Fibroblast of lung (primary cell): ENCODE data around the gene CDHR2. TPM values are rescaled to one million over a fixed set of nuclear protein-coding genes. Genes with fewer than 3 reads are reported as not detected.

Experiments
- DNase-seq, 2 donors: peaks; one replicate each; pipeline versions ENCODE4 v3.0.0 to v3.0.0-alpha.2; 2010; ENCODE audit warnings: low read depth in 2 of 2
- H2AFZ ChIP-seq: 2 replicates; pipeline ENCODE4 v1.5.1; 2012; ENCODE audit warnings: low read length, control low read depth, inconsistent platforms
- H3K27ac ChIP-seq: 2 replicates; pipeline ENCODE4 v1.5.1; 2011; ENCODE audit warnings: low read length, control low read depth; ENCODE audit not compliant: insufficient read depth
- H3K27me3 ChIP-seq: 2 replicates; pipeline ENCODE4 v1.5.1; 2011; ENCODE audit warnings: mild to moderate bottlenecking, low read length; ENCODE audit not compliant: control insufficient read depth, insufficient read depth
- H3K36me3 ChIP-seq: 2 replicates; pipeline ENCODE4 v1.5.1; 2011; ENCODE audit warnings: low read length; ENCODE audit not compliant: control insufficient read depth, insufficient read depth
- H3K4me1 ChIP-seq: 2 replicates; pipeline ENCODE4 v1.5.1; 2011; ENCODE audit warnings: low read length; ENCODE audit not compliant: control insufficient read depth, insufficient read depth; ENCODE audit errors: extremely low read depth
- H3K4me2 ChIP-seq: 2 replicates; pipeline ENCODE4 v1.5.1; 2011; ENCODE audit warnings: low read length, control low read depth; ENCODE audit not compliant: insufficient read depth; ENCODE audit errors: extremely low read depth
- H3K4me3 ChIP-seq, 4 experiments: fragments of 200-600 bp in 1 of 4; sonication (generic) in 1 of 4; replicated peaks in 1 of 4; 2 replicates each; pipeline ENCODE4 v1.5.1; 2011 to 2016; ENCODE audit warnings: low read length in 4 of 4, low read depth in 3 of 4, mild to moderate bottlenecking in 3 of 4, control low read depth in 2 of 4, inconsistent platforms in 1 of 4, mixed read lengths in 1 of 4; ENCODE audit not compliant: insufficient read depth in 1 of 4; ENCODE audit errors: control extremely low read depth in 1 of 4
- H3K79me2 ChIP-seq: 2 replicates; pipeline ENCODE4 v1.5.1; 2012; ENCODE audit warnings: mild to moderate bottlenecking, low read length, inconsistent platforms; ENCODE audit not compliant: control insufficient read depth, insufficient read depth
- H3K9ac ChIP-seq: 2 replicates; pipeline ENCODE4 v1.5.1; 2011; ENCODE audit warnings: mild to moderate bottlenecking, low read length, control low read depth; ENCODE audit not compliant: insufficient read depth
- H3K9me3 ChIP-seq: 2 replicates; pipeline ENCODE4 v1.5.1; 2012; ENCODE audit warnings: low read depth, low read length; ENCODE audit not compliant: control insufficient read depth, insufficient read depth
- H4K20me1 ChIP-seq: 2 replicates; pipeline ENCODE4 v1.5.1; 2011; ENCODE audit warnings: low read length; ENCODE audit not compliant: control insufficient read depth, insufficient read depth; ENCODE audit errors: extremely low read depth
- CTCF ChIP-seq, 2 donors: IDR thresholded peaks in 1 of 2; conservative IDR thresholded peaks in 1 of 2; 1 replicate in 1 of 2; 2 replicates in 1 of 2; pipeline ENCODE4 v1.5.1; 2011 to 2012; ENCODE audit warnings: low read length in 2 of 2, control low read depth in 1 of 2, inconsistent platforms in 1 of 2, low read depth in 1 of 2, mild to moderate bottlenecking in 1 of 2
- EZH2 ChIP-seq: IDR thresholded peaks from 2 replicates; pipeline ENCODE4 v1.5.1; 2012; ENCODE audit warnings: low read length, control low read depth, mild to moderate bottlenecking; ENCODE audit errors: missing control alignments
- polyA plus RNA-seq, 2 donors: library from polyadenylated mRNA; depleted of rRNA in 1 of 2; stranded (reverse) in 1 of 2; unstranded in 1 of 2; fragments of >200 nt; gene quantifications; 2 replicates each; pipeline ENCODE4 v1.2.1, GENCODE V29; 2011 to 2012; ENCODE audit warnings: missing spikeins in 1 of 2
- total RNA-seq: library from RNA; depleted of rRNA; stranded (reverse); fragments of >200 nt; gene quantifications from 2 replicates; pipeline ENCODE4 v1.2.1, GENCODE V29; 2014

The CDHR2 gene
- total and polyA plus RNA-seq, 2 donors (not counting 1 experiment from before 2014, with no cell fraction given), result under 0.01 TPM; not detected in 1

DNA sequence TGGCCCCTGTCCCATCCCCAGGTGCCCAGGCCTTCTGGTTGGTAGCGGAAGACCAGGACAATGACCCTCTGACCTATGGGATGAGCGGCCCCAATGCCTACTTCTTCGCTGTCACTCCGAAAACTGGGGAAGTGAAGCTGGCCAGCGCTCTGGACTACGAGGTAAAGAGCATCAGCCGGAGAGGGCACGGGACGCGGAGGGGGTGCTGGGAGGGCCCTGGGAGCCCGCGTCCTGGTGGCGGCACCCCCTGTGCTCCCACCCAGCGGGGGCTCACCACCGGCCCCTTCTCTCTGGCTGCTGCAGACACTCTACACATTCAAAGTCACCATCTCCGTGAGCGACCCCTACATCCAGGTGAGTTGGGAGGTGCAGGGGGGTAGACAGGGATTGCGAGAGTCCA lies 19.5 kb downstream of the CDHR2 start:
- no peak overlapping the region for H3K27ac ChIP-seq
- DNase-seq, result no peak
- no peak overlapping the region for H3K4me3 ChIP-seq
- peaks cover 3% of the 10 kb centered on the region for H3K27me3 ChIP-seq
- H3K4me2 ChIP-seq, result no peak overlapping the region
- H3K9me3 ChIP-seq, result no peaks in the 10 kb centered on the region
- TF ChIP-seq EZH2, result no peak
- TF ChIP-seq CTCF (conservative IDR thresholded peaks at IDR 0.05 in 1 of 2, IDR thresholded peaks at IDR 0.05 in 1 of 2; ENCODE audit: low read depth in 1 of 2, low read length in 2 of 2), result no peak
- H3K9ac ChIP-seq, result no peak overlapping the region
- H3K36me3 ChIP-seq, result no peaks in the 10 kb centered on the region
- H3K4me1 ChIP-seq, result no peaks in the 10 kb centered on the region
- no peaks in the 10 kb centered on the region for H3K79me2 ChIP-seq
- no peaks in the 10 kb centered on the region for H4K20me1 ChIP-seq
- H2AFZ ChIP-seq, result no peak overlapping the region

DNA sequence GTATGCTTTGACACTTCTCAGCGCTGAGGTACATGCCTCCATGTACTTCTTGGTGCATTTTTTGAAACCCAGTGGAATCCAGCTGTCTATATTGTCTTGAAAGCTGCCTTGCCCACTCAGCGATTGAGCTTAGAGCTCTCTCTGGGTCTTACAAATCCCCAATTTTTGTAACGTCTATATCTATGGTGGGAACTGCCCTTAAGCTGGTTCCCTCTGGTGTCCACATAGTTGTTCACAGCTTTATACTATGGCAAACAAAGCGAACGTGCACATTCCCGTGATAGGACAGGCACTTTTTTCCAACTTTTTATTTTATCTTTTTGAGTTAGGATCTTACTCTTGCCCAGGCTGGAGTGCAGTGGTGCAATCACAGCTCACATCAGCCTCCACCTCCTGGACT lies 20.9 kb downstream of the CDHR2 start:
- H3K27me3 ChIP-seq, result peaks cover 3% of the 10 kb centered on the region
- H3K36me3 ChIP-seq, result no peaks in the 10 kb centered on the region
- DNase-seq, result peak; percentile 11 to 54
- no peak overlapping the region for H3K27ac ChIP-seq
- no peak overlapping the region for H3K4me2 ChIP-seq
- TF ChIP-seq CTCF (conservative IDR thresholded peaks at IDR 0.05 in 1 of 2, IDR thresholded peaks at IDR 0.05 in 1 of 2; ENCODE audit: low read depth in 1 of 2, low read length in 2 of 2), result peak; percentile 24 to 31
- no peak for TF ChIP-seq EZH2
- H3K4me3 ChIP-seq, result no peak overlapping the region
- no peak overlapping the region for H2AFZ ChIP-seq
- H3K9ac ChIP-seq, result no peak overlapping the region
- H3K9me3 ChIP-seq, result no peaks in the 10 kb centered on the region
- H3K4me1 ChIP-seq, result no peaks in the 10 kb centered on the region
- no peaks in the 10 kb centered on the region for H4K20me1 ChIP-seq
- no peaks in the 10 kb centered on the region for H3K79me2 ChIP-seq

- Histone ChIP-seq H3K4me3 (no peak overlapping the region), H3K4me2 (no peak overlapping the region), H2AFZ (no peak overlapping the region), H4K20me1 (no peaks in the 10 kb centered on the region), H3K27ac (no peak overlapping the region), H3K79me2 (no peaks in the 10 kb centered on the region), H3K36me3 (no peaks in the 10 kb centered on the region), H3K4me1 (no peaks in the 10 kb centered on the region), H3K27me3 (peaks cover 2% of the 10 kb centered on the region), H3K9ac (no peak overlapping the region), H3K9me3 (no peaks in the 10 kb centered on the region)
- TF ChIP-seq EZH2 (no peak), CTCF (conservative IDR thresholded peaks at IDR 0.05 in 1 of 2, IDR thresholded peaks at IDR 0.05 in 1 of 2; ENCODE audit: low read depth in 1 of 2, low read length in 2 of 2) (peak; percentile 86 to 92)
- peak; percentile 26 to 46 for DNase-seq
Observed at GRCh38 chr5:176573564-176574296, 24.6 kb downstream of the CDHR2 start.
